SKM-1 treated with dmso at 0.1 percent for 144 hours (cell line): ENCODE data around the gene PRDM15.

Experiments
- DNase-seq: peaks from one replicate; lab custom pipeline; 2025; ENCODE audit not compliant: unreplicated experiment; lab: John Stamatoyannopoulos, UW

Gene PRDM15

GRCh38 chr21:41845310-41846032 lies 33.7 kb downstream of the PRDM15 start:
- DNase-seq = no peak

GRCh38 chr21:41843584-41843983 lies 35.6 kb downstream of the PRDM15 start:
- no peak for DNase-seq

GRCh38 chr21:41840880-41841279 lies 38.3 kb downstream of the PRDM15 start:
- DNase-seq = no peak

- DNase-seq = no peak
Observed at GRCh38 chr21:41839387-41840000, 39.6 kb downstream of the PRDM15 start.

- DNase-seq = no peak
Observed at GRCh38 chr21:41837756-41838297, 41.3 kb downstream of the PRDM15 start.

- no peak for DNase-seq
Observed at GRCh38 chr21:41836166-41837015, 42.8 kb downstream of the PRDM15 start.

GRCh38 chr21:41835711-41836154 lies 43.4 kb downstream of the PRDM15 start:
- DNase-seq = no peak

GRCh38 chr21:41834926-41835663 lies 44.0 kb downstream of the PRDM15 start:
- no peak for DNase-seq

- DNase-seq = no peak
Observed at GRCh38 chr21:41834252-41834925, 44.8 kb downstream of the PRDM15 start.

GRCh38 chr21:41833497-41834115 lies 45.5 kb downstream of the PRDM15 start:
- DNase-seq = no peak

GRCh38 chr21:41832596-41833496 lies 46.3 kb downstream of the PRDM15 start:
- DNase-seq = no peak

- DNase-seq = no peak
Observed at GRCh38 chr21:41831866-41832595, 47.1 kb downstream of the PRDM15 start.

GRCh38 chr21:41831453-41831831 lies 47.7 kb downstream of the PRDM15 start:
- no peak for DNase-seq

GRCh38 chr21:41830764-41831452 lies 48.2 kb downstream of the PRDM15 start:
- DNase-seq = no peak

- DNase-seq = no peak
Observed at GRCh38 chr21:41830145-41830707, 48.9 kb downstream of the PRDM15 start.

- no peak for DNase-seq
Observed at GRCh38 chr21:41828884-41829360, 50.2 kb downstream of the PRDM15 start.
